PFSK-1 (cell line): Measurements from ENCODE around the gene REPS2.

Experiments used
- POLR2AphosphoS5 ChIP-seq: IDR thresholded peaks from 2 replicates; pipeline ENCODE4 v1.6.1; 2012; ENCODE audit warnings: low read depth, mild to moderate bottlenecking, control low read depth, low read length, moderate library complexity
- TAF1 ChIP-seq: IDR thresholded peaks from 2 replicates; pipeline ENCODE4 v1.6.1; 2012; ENCODE audit warnings: low read length, control low read depth, borderline replicate concordance; ENCODE audit not compliant: insufficient read depth

DNA sequence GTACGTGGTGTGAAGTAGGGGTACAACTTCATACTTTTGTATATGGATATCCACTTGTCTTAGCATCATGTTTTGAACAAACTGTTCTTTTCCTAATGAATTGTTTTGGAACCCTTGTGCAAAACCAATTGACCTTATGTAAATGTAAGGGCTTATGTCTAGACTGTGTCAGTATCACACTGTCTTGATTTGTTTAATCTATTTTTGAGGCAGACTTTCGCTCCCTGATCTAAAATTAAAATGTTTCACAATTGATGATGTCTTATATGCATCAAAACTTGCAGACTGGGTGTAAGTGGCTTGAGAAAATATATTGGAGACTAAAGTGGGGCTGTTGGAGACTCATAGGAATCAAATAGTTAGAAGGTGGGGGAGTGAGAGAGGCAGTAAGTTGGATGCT lies 25.2 kb downstream of the REPS2 start:
- TF ChIP-seq POLR2AphosphoS5 (no peak), TAF1 (no peak)
